Coronary artery (tissue), 2 donors: ENCODE measurements around the gene CHTF18.
"Not testable (repeated sequence)": the region's sequence is repeated elsewhere in the genome, so short reads cannot be mapped to it uniquely, and the experiment has no call there.

Experiments
- DNase-seq: peaks from one replicate; pipeline ENCODE4 v3.0.0-alpha.2; 2017; ENCODE audit warnings: low spot score
- H3K27ac ChIP-seq, 2 donors: fragments of 200-600 bp; sonication (generic); one replicate each; pipeline ENCODE4 v1.5.1; 2016 to 2019
- H3K4me3 ChIP-seq: fragments of 200-600 bp; sonication (generic); 2 replicates; pipeline ENCODE4 v1.5.1; 2016; ENCODE audit warnings: mild to moderate bottlenecking, moderate library complexity
- CTCF ChIP-seq: fragments of 200-600 bp; sonication (generic); IDR thresholded peaks from one replicate; pipeline ENCODE4 v1.5.1; 2019; ENCODE audit warnings: antibody characterized with exemption

The CHTF18 gene

GRCh38 chr16:830871-831570, 42.6 kb downstream of the CHTF18 start:
- DNase-seq: no peak
- Histone ChIP-seq H3K4me3 (no peak overlapping the region), H3K27ac (no peak overlapping the region)

DNA sequence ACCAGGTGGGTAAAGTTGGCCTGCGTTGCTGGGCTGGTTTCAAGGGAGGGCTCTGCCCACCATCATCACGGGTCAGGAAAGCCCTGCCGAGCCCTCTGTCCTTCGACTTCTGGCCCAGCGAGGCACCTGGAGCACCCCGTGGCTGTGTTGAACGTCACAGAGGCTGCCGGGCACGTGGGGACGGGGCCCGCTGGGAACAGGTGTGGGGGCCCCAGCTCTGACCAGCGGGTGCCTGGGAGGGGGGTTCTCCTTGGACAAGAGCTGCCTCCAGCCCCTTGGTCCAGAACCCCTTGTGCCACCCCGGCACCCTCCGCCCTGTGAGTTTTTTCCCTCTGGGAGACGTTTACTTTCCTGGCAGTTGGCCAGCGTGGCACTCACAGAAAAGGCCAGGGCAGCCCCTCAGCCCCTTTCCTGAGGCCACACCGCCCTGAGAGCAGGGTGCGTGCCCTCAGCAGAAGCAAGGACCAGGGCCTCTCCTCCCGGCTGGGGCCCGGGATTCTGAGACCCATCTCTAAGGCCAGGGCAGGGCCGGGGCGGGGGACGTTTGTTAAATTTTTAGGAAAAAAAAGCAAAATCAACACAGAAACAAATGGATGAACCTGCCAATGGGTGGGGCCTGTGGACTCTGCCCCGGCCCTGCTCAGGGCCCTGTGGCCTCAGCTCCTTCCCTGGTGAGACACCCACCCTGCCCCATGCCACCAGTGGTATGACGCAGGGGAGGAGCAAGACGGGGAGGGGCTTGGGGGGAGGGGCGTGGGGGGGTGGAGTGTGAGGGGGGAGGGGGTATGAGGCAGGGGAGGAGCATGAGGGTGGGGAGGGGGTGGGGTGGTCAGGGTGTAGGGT, 43.4 kb downstream of the CHTF18 start:
- no peak for DNase-seq

More at GRCh38 chr16:830871-831570, 42.6 kb downstream of the CHTF18 start:
- TF ChIP-seq CTCF: no peak

DNA sequence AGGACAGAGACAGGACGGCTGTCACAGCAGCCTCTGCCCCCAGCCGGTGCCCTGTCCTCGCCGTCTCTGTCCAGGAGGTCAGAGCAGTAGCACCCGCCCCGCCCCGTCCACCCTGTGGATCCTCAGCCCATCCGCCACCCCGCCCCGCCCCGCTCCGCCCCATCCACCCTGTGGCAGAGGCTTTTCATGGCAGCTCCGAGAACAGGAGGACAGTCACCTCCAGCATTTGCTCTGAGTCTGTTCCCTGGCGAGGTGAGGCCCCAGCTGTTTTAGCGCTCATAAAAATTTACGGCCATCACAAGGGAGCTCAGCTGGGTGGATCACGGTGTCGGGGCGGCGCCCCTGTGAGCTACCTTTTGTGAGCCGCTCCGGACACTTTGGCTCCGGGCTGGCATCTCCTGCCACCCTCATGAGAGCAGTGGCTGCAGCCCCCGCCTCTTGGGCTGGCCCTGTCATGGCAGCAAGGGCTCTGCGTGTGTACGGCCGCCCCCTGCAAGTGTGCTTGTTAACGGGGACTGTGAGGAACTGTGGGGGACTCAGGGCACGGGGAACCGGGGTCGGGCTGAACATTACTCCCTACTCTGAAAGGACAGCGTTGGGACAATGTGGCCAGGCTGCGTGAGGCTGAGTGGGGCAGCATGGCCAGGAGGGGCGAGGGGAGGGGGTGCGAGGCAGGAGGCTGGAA, 44.4 kb downstream of the CHTF18 start:
- H3K27ac ChIP-seq: no peak overlapping the region
- H3K4me3 ChIP-seq: no peak overlapping the region
- no peak for DNase-seq
- TF ChIP-seq CTCF: no peak

More for the DNA sequence above, 43.4 kb downstream of the CHTF18 start:
- Histone ChIP-seq H3K27ac (no peak overlapping the region), H3K4me3 (no peak overlapping the region)
- no peak for TF ChIP-seq CTCF

DNA sequence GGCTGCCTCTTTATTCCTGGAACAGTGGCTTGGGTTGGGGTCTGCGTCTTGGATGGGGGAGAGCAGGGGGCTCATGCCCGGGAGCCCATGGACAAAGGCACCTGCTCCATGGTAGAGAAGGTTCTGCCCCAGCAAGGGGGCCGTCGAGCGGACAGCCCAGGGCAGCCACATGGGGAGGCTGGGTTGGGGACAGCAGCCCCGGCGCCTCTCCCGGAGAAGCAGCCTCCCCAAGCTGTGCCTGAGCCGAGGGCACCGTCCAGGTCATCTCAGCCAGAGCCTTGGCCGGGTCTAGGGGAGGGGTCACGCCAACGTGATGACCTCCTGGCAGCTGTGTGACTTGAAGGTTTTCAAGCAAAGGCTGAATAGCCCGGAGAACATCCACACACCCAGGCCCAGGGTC, 45.0 kb downstream of the CHTF18 start:
- no peak overlapping the region for H3K27ac ChIP-seq
- TF ChIP-seq CTCF: no peak
- H3K4me3 ChIP-seq: no peak overlapping the region
- no peak for DNase-seq

DNA sequence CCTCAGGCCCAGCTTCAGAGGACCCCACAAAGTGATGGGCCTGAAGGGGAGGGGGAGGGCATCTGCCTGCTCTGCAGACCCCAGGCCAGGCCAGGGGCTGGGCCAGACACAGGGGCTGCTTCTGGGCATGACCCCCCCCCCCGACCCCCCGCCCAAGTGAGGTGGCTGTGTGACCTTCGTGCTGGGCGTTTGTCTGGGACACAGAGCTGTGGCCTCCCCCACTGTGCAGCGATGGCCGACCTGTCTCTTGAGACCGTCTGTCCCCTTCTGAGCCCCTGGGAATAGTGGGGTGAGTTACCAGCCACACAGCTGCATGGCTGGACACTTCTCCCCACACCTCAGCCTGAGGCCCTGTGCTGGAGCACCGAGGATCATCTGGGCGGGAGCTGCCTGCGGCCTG, 47.0 kb downstream of the CHTF18 start:
- DNase-seq: no peak
- Histone ChIP-seq H3K27ac (no peak overlapping the region), H3K4me3 (no peak overlapping the region)
- no peak for TF ChIP-seq CTCF

DNA sequence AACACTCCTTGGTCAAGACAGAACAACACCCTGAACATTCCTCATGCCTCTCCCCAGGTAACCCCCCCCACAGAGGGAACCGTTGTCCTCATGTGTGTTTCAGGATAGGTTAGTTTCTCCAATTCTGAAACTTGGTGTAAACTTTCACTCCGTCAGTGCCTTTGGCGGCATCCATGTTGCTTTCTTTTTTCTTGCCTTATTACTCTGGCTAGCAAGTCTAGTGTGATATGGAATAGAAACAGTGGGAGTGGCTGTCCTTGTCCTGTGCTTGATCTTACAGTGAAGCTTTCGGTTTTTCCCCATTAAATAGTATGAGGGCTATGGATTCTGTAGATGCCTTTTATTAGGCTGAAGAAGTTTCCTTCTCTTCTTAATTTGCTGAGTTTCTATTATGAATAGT, 47.8 kb downstream of the CHTF18 start:
- H3K27ac ChIP-seq: no peak overlapping the region
- H3K4me3 ChIP-seq: no peak overlapping the region
- TF ChIP-seq CTCF: no peak

DNA sequence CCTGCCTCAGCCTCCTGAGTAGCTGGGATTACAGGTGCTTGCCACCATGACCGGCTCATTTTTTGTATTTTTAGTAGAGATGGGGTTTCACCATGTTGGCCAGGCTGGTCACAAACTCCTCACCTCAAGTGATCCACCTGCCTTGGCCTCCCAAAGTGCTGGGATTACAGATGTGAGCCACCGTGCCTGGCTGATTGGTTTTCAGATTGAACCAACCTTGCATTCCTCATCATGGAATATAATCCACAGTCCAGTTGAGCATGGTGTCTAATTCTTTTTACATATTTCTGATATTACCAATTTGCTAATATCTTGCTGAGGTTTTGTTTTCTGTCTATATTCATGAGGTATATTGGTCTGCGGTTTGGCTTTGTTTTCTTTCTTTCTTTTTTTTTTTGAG, 48.4 kb downstream of the CHTF18 start:
- not testable (repeated sequence) for DNase-seq, H3K4me3 ChIP-seq

More for the DNA sequence above, 47.8 kb downstream of the CHTF18 start:
- DNase-seq: no peak

More for the DNA sequence above, 48.4 kb downstream of the CHTF18 start:
- H3K27ac ChIP-seq: not testable (repeated sequence)
